ENCODE data around the gene SERPINF2. TPM values are rescaled to one million over a fixed set of nuclear protein-coding genes. Genes with fewer than 3 reads are reported as not detected.

The SERPINF2 gene
- total and polyA plus RNA-seq, 2 experiments from 2014 or later, result 0.66 to 1.2 TPM

GRCh38 chr17:1752425-1753262 is 10.0 kb downstream of the SERPINF2 start:
- no peaks in the 10 kb centered on the region for H4K20me1 ChIP-seq (replicated peaks; ENCODE audit: insufficient read depth)
- no peaks in the 10 kb centered on the region for H3F3A ChIP-seq (replicated peaks; ENCODE audit: low read depth)
- peaks cover 14% of the 10 kb centered on the region for H3K27me3 Mint-ChIP-seq (ENCODE audit: insufficient read depth, low read depth, poor library complexity)
- no peaks in the 10 kb centered on the region for H3K36me3 ChIP-seq (ENCODE audit: insufficient read depth)
- DNase-seq (ENCODE audit: low spot score) (peak; percentile 69), ATAC-seq (peak; percentile 45)
- no peaks in the 10 kb centered on the region for H3K79me2 ChIP-seq (replicated peaks; ENCODE audit: insufficient read depth)
- H3K27me3 ChIP-seq (ENCODE audit: insufficient read depth), result no peaks in the 10 kb centered on the region
- H3K9me3 Mint-ChIP-seq, result no peaks in the 10 kb centered on the region; the same call in 2 of the 3 replicates
- no peaks in the 10 kb centered on the region for H3K9me2 ChIP-seq (ENCODE audit: insufficient read depth)
- peak overlapping the region; percentile 98 for H2AFZ ChIP-seq
- H3K4me1 ChIP-seq (ENCODE audit: insufficient read depth), result peaks cover 6% of the 10 kb centered on the region
- H3K27ac Mint-ChIP-seq, result no peak overlapping the region
- no peaks in the 10 kb centered on the region for H3K36me3 Mint-ChIP-seq (ENCODE audit: low read depth)
- H3K4me2 ChIP-seq, result peak overlapping the region; percentile 55; the same call in 1 of the 2 replicates
- 0 out of 2 replicates have a peak overlapping the region, but pooled peaks have one; percentile 17 for H3K4me3 ChIP-seq
- H3K27ac ChIP-seq (ENCODE audit: low read depth), result no peak overlapping the region
- H3K4me3 Mint-ChIP-seq, result peak overlapping the region; percentile 43
- peaks cover 18% of the 10 kb centered on the region for H3K4me1 Mint-ChIP-seq
- TF ChIP-seq CTCF (conservative IDR thresholded peaks at IDR 0.05; ENCODE audit: low read depth in 2 of 2), result peak in 1 of 2 experiments; percentile 18; a peak in 1 of 4 replicates
- no peak for TF ChIP-seq REST (IDR thresholded peaks at IDR 0.05; ENCODE audit: unreplicated experiment)

- Histone ChIP-seq H3K9me2 (ENCODE audit: insufficient read depth) (no peaks in the 10 kb centered on the region), H3K4me3 (no peak overlapping the region), H3K79me2 (replicated peaks; ENCODE audit: insufficient read depth) (no peaks in the 10 kb centered on the region), H3K36me3 (ENCODE audit: insufficient read depth) (no peaks in the 10 kb centered on the region), H4K20me1 (replicated peaks; ENCODE audit: insufficient read depth) (no peaks in the 10 kb centered on the region), H3K4me1 (ENCODE audit: insufficient read depth) (peaks cover 6% of the 10 kb centered on the region), H3K27me3 (ENCODE audit: insufficient read depth) (no peaks in the 10 kb centered on the region), H3F3A (replicated peaks; ENCODE audit: low read depth) (no peaks in the 10 kb centered on the region), H3K4me2 (no peak overlapping the region), H3K27ac (ENCODE audit: low read depth) (no peak overlapping the region), H2AFZ (no peak overlapping the region)
- H3K27me3 Mint-ChIP-seq (ENCODE audit: insufficient read depth, low read depth, poor library complexity), result peaks cover 13% of the 10 kb centered on the region
- DNase-seq (ENCODE audit: low spot score), result no peak
- peaks cover 18% of the 10 kb centered on the region for H3K4me1 Mint-ChIP-seq
- peak; percentile 15 for ATAC-seq
- H3K36me3 Mint-ChIP-seq (ENCODE audit: low read depth), result no peaks in the 10 kb centered on the region
- TF ChIP-seq ETS1 (IDR thresholded peaks at IDR 0.05), result no peak
- no peak for TF ChIP-seq STAT1 (IDR thresholded peaks at IDR 0.05; ENCODE audit: unreplicated experiment)
- TF ChIP-seq POLR2AphosphoS5 (IDR thresholded peaks at IDR 0.05; ENCODE audit: low read depth), result no peak
- H3K27ac Mint-ChIP-seq, result no peak overlapping the region
- no peak overlapping the region for H3K4me3 Mint-ChIP-seq
- H3K9me3 Mint-ChIP-seq, result no peaks in the 10 kb centered on the region; the same call in 2 of the 3 replicates
Observed at GRCh38 chr17:1753767-1754429, 11.2 kb downstream of the SERPINF2 start.

All from GM23338 (cell line).